ENCODE results near the gene PRTFDC1. TPM values are rescaled to one million over a fixed set of nuclear protein-coding genes. Genes with fewer than 3 reads are reported as not detected.

Gene PRTFDC1
- total and polyA plus RNA-seq, 2 of the 8 experiments (the other 6 are each of a cell fraction or from before 2014, with no cell fraction given): 5.9 to 6.6 TPM

DNA sequence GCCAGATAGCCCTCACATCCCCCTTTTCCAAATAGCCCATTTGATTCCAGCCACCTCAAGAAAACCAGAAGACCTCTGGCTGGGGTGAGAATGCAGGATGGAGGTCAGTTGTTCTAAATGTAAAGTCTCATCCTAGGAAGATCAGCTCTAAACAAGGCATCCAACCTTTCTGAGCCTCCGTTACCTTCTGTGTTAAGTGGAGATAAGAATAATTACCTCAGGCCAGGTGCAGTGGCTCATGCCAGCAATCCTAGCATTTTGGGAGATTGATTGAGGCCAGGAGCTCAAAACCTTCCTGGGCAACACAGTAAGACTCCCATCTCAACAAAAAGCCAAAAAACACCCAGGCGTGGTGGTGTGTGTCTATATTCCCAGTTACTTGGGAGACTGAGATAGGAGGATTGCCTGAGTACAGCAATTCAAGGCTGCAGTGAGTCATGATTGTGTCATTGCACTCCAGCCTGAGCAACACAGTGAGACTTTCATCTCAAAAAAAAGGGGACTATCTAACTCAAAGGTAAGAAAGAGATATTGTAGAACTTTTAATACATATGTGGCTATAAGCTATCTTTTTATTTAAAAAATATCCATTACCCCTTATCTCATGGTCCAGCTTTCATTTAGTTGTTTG lies 43.5 kb downstream of the PRTFDC1 start:
- WGBS, 2 experiments (ENCODE audit: extremely low coverage in 1 of 2, insufficient coverage in 1 of 2, insufficient read length in 1 of 2, insufficient replicate concordance in 2 of 2, low coverage in 1 of 2, low lambda C conversion rate in 2 of 2, missing lambda C conversion rate in 1 of 2): 87% methylated on average over 2 of the region's 2 CpGs; no CpG with 5 or more reads in 1 of the 2 experiments
- Histone ChIP-seq H3K27ac (ENCODE audit: low read depth, low read length) (no peak overlapping the region), H3K4me2 (ENCODE audit: insufficient read depth in 1 of 2, low read depth in 2 of 2, low read length in 2 of 2) (no peak overlapping the region)

More for the DNA sequence above, 43.5 kb downstream of the PRTFDC1 start:
- Histone ChIP-seq H3K18ac (ENCODE audit: extremely low read depth, low read length) (no peak overlapping the region), H3K9me3 (ENCODE audit: insufficient read depth in 2 of 2, low read depth in 1 of 2, low read length in 1 of 2) (no peaks in the 10 kb centered on the region), H3K23ac (ENCODE audit: insufficient read length) (no peak overlapping the region), H2BK120ac (replicated peaks; ENCODE audit: low read depth, low read length) (no peak overlapping the region), H2BK12ac (ENCODE audit: low read depth, low read length) (no peak overlapping the region), H4K8ac (ENCODE audit: extremely low read depth, insufficient read depth, low read length) (no peak overlapping the region), H3K79me1 (ENCODE audit: low read depth, low read length) (no peaks in the 10 kb centered on the region), H2AK5ac (ENCODE audit: low read depth, low read length) (no peak overlapping the region), H3K4me3 (ENCODE audit: extremely low read depth in 1 of 4, insufficient read depth in 2 of 4, low read depth in 3 of 4, low read length in 4 of 4) (no peak overlapping the region), H2BK15ac (ENCODE audit: low read length) (no peak overlapping the region), H4K5ac (ENCODE audit: insufficient read length, low read depth, low read length) (no peak overlapping the region), H2BK5ac (ENCODE audit: low read depth, low read length) (no peak overlapping the region), H3K14ac (ENCODE audit: insufficient read length) (no peak overlapping the region), H3K4ac (replicated peaks; ENCODE audit: insufficient read length, low read depth, low read length) (no peak overlapping the region), H3K27me3 (replicated peaks in 1 of 4; ENCODE audit: control insufficient read depth in 3 of 4, extremely low read depth in 1 of 4, insufficient read depth in 3 of 4, low read length in 3 of 4) (no peaks in the 10 kb centered on the region), H3K4me1 (replicated peaks in 1 of 4; ENCODE audit: control insufficient read depth in 3 of 4, insufficient read depth in 4 of 4, low read length in 3 of 4) (no peaks in the 10 kb centered on the region), H3K79me2 (ENCODE audit: control insufficient read depth in 1 of 2, insufficient read depth in 2 of 2, low read length in 2 of 2) (no peaks in the 10 kb centered on the region), H2BK20ac (ENCODE audit: low read length) (no peak overlapping the region), H3K56ac (replicated peaks; ENCODE audit: insufficient read length, low read depth, low read length) (no peak overlapping the region), H4K20me1 (replicated peaks in 1 of 2; ENCODE audit: control insufficient read depth in 1 of 2, insufficient read depth in 2 of 2, low read length in 2 of 2) (no peaks in the 10 kb centered on the region), H3K36me3 (ENCODE audit: control insufficient read depth in 2 of 4, insufficient read depth in 4 of 4, low read length in 3 of 4) (no peaks in the 10 kb centered on the region), H3K9ac (replicated peaks in 1 of 4; ENCODE audit: extremely low read depth in 1 of 4, low read depth in 3 of 4, low read length in 3 of 4) (no peak overlapping the region), H2AFZ (ENCODE audit: low read length) (no peak overlapping the region), H4K91ac (replicated peaks; ENCODE audit: insufficient read length, low read length) (no peak overlapping the region), H3K23me2 (ENCODE audit: low read depth, low read length) (no peaks in the 10 kb centered on the region)
- POLR2A ChIA-PET (ENCODE audit: partially characterized antibody): interaction anchor here (1.4 kb wide), 1 partner anchor 43 kb away, joined by 3 read pairs; no protein-coding TSS in a partner anchor
- no peak for DNase-seq (ENCODE audit: low read depth in 1 of 2, low spot score in 2 of 2)
- TF ChIP-seq TAF7 (optimal IDR thresholded peaks at IDR 0.05; ENCODE audit: borderline replicate concordance, low read depth, low read length) (no peak), SIRT6 (IDR thresholded peaks at IDR 0.05; ENCODE audit: low read length) (no peak), ZNF274 (IDR thresholded peaks at IDR 0.05; ENCODE audit: borderline replicate concordance, extremely low read depth, low read length) (no peak), TCF12 (IDR thresholded peaks at IDR 0.05; ENCODE audit: low read depth, low read length) (no peak)
- CTCF ChIA-PET (ENCODE audit: partially characterized antibody): interaction anchor here (0.7 to 1.5 kb wide), 3 partner anchors 21 to 126 kb away, joined by 3 read pairs; no protein-coding TSS in a partner anchor
- no peak for FAIRE-seq

Measured in H1 (cell line).